ENCODE measurements around the gene VSTM4. TPM values are rescaled to one million over a fixed set of nuclear protein-coding genes. Genes with fewer than 3 reads are reported as not detected.

Gene VSTM4
- polyA plus RNA-seq, 1 experiment, result 4.4 TPM

GRCh38 chr10:49090696-49091380 lies 24.5 kb downstream of the VSTM4 start:
- POLR2A ChIA-PET, result no interaction called here
- TF ChIP-seq, protein P1, sequence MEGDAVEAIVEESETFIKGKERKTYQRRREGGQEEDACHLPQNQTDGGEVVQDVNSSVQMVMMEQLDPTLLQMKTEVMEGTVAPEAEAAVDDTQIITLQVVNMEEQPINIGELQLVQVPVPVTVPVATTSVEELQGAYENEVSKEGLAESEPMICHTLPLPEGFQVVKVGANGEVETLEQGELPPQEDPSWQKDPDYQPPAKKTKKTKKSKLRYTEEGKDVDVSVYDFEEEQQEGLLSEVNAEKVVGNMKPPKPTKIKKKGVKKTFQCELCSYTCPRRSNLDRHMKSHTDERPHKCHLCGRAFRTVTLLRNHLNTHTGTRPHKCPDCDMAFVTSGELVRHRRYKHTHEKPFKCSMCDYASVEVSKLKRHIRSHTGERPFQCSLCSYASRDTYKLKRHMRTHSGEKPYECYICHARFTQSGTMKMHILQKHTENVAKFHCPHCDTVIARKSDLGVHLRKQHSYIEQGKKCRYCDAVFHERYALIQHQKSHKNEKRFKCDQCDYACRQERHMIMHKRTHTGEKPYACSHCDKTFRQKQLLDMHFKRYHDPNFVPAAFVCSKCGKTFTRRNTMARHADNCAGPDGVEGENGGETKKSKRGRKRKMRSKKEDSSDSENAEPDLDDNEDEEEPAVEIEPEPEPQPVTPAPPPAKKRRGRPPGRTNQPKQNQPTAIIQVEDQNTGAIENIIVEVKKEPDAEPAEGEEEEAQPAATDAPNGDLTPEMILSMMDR (IDR thresholded peaks at IDR 0.05; ENCODE audit: insufficient read depth, low read depth, low read length), result no peak
- Histone ChIP-seq H3K4me3 (ENCODE audit: low read depth, low read length) (no peak overlapping the region), H3K36me3 (ENCODE audit: control insufficient read depth, insufficient read depth, low read length) (no peaks in the 10 kb centered on the region), H3K27me3 (ENCODE audit: control insufficient read depth, insufficient read depth, low read length) (0 out of 2 replicates have a peak, but pooled peaks cover 1% of the 10 kb centered on the region)
- no peak for DNase-seq (ENCODE audit: low read depth)
- CTCF ChIA-PET, result interaction anchor here (0.6 to 2.4 kb wide), 4 partner anchors 8 to 70 kb away, joined by 3 to 6 read pairs (median 4); no protein-coding TSS in a partner anchor

GRCh38 chr10:49090189-49090575 lies 25.1 kb downstream of the VSTM4 start:
- TF ChIP-seq, protein P1 (IDR thresholded peaks at IDR 0.05; ENCODE audit: insufficient read depth, low read depth, low read length), result no peak
- H3K27me3 ChIP-seq (ENCODE audit: control insufficient read depth, insufficient read depth, low read length), result 0 out of 2 replicates have a peak, but pooled peaks cover 1% of the 10 kb centered on the region
- DNase-seq (ENCODE audit: low read depth), result no peak
- ChIA-PET CTCF (interaction anchor here (0.6 to 2.4 kb wide), 4 partner anchors 8 to 71 kb away, joined by 3 to 6 read pairs (median 4); no protein-coding TSS in a partner anchor), POLR2A (no interaction called here)
- H3K4me3 ChIP-seq (ENCODE audit: low read depth, low read length), result no peak overlapping the region
- no peaks in the 10 kb centered on the region for H3K36me3 ChIP-seq (ENCODE audit: control insufficient read depth, insufficient read depth, low read length)

GRCh38 chr10:49089557-49090188 lies 25.6 kb downstream of the VSTM4 start:
- TF ChIP-seq, protein P1 (IDR thresholded peaks at IDR 0.05; ENCODE audit: insufficient read depth, low read depth, low read length), result no peak
- CTCF ChIA-PET, result interaction anchor here (1.2 to 2.4 kb wide), 3 partner anchors 9 to 14 kb away, joined by 3 to 6 read pairs (median 5); no protein-coding TSS in a partner anchor
- H3K27me3 ChIP-seq (ENCODE audit: control insufficient read depth, insufficient read depth, low read length), result 0 out of 2 replicates have a peak, but pooled peaks cover 1% of the 10 kb centered on the region
- H3K36me3 ChIP-seq (ENCODE audit: control insufficient read depth, insufficient read depth, low read length), result no peaks in the 10 kb centered on the region
- POLR2A ChIA-PET, result no interaction called here
- no peak overlapping the region for H3K4me3 ChIP-seq (ENCODE audit: low read depth, low read length)
- no peak for DNase-seq (ENCODE audit: low read depth)

- CTCF ChIA-PET, result interaction anchor here (2.4 kb wide), 1 partner anchor 8 kb away, joined by 6 read pairs; no protein-coding TSS in a partner anchor
- H3K36me3 ChIP-seq (ENCODE audit: control insufficient read depth, insufficient read depth, low read length), result no peaks in the 10 kb centered on the region
- POLR2A ChIA-PET, result no interaction called here
- TF ChIP-seq, protein P1 (IDR thresholded peaks at IDR 0.05; ENCODE audit: insufficient read depth, low read depth, low read length), result no peak
- 0 out of 2 replicates have a peak, but pooled peaks cover 1% of the 10 kb centered on the region for H3K27me3 ChIP-seq (ENCODE audit: control insufficient read depth, insufficient read depth, low read length)
- DNase-seq (ENCODE audit: low read depth), result no peak
- H3K4me3 ChIP-seq (ENCODE audit: low read depth, low read length), result no peak overlapping the region
These were observed 26.2 kb downstream of the VSTM4 start for GRCh38 chr10:49089152-49089551.

DNA sequence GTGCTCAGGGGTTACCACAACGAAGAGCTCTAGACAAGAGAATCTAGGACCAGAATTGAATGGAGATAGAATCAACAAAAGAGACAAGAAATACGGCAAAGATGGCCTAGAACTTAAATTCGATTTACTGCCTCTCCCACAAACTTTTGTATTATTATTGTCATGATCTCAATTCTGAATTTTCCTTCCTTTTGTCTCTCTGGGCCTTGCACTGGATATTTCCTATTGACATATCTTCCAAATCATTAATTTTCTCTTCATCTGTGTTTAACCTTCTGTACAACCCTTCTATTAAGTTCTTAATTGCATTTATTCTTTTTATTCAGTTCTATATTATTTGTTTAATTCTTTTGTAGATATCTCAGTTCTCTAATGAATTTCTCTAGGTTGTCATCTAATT lies 28.4 kb downstream of the VSTM4 start:
- Histone ChIP-seq H3K4me3 (ENCODE audit: low read depth, low read length) (no peak overlapping the region), H3K36me3 (ENCODE audit: control insufficient read depth, insufficient read depth, low read length) (no peaks in the 10 kb centered on the region), H3K27me3 (ENCODE audit: control insufficient read depth, insufficient read depth, low read length) (0 out of 2 replicates have a peak, but pooled peaks cover 1% of the 10 kb centered on the region)
- DNase-seq (ENCODE audit: low read depth), result no peak
- TF ChIP-seq, protein P1 (IDR thresholded peaks at IDR 0.05; ENCODE audit: insufficient read depth, low read depth, low read length), result no peak
- ChIA-PET POLR2A (no interaction called here), CTCF (no interaction called here)
